ENCODE measurements around the gene MTHFSD.

Gene MTHFSD

GRCh38 chr16:86523166-86523740 is 31.8 kb downstream of the MTHFSD start:
- DNase-seq: no peak

- DNase-seq: no peak
These were observed 32.4 kb downstream of the MTHFSD start for GRCh38 chr16:86522634-86523033.

DNA sequence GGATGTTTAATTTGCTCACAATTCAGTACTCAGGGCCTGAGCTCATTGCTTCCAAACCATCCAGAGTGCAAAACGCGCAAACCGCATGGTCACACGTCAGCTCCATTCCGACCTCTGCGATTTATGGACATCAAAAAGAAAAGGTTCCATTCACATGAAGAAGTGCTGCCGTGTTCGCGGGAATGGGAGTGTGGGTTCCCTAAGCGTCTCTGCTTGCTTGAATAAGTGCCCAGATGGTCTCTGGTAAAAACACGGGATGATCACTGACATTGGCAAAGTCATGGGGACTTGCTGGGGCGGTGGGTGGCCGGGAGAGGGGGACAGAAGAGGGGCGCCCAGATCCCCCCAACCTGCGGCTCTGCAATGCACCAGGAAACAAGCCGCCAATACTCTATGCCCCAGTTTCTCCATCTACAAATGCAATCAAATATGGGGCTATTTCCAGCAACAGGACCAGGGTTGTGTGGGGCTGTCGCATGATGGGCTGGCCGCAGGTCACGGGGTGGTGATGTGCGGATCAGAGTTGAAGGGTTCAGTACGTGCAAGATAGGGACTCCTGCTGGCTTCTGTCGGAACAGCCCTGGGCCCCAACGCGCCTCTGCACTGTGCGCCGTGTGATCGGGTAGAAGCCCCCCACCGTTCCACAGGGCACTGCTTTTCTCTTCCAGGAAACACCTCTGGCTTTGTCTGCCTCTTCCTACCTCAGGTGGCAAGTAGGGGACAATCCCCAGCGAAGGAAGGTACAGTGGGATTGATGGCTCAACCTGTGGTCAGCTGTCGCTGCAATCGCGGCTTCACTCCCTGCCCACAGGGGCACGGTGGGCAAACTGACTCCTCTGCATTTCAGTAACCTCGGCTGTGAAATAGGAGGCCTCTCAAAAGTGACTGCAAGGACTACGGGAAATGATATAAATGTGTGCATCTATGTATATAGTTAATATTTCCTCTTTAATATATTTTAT is 33.5 kb downstream of the MTHFSD start:
- no peak for DNase-seq

GRCh38 chr16:86520317-86521210 is 34.5 kb downstream of the MTHFSD start:
- DNase-seq: peak; percentile 53

DNA sequence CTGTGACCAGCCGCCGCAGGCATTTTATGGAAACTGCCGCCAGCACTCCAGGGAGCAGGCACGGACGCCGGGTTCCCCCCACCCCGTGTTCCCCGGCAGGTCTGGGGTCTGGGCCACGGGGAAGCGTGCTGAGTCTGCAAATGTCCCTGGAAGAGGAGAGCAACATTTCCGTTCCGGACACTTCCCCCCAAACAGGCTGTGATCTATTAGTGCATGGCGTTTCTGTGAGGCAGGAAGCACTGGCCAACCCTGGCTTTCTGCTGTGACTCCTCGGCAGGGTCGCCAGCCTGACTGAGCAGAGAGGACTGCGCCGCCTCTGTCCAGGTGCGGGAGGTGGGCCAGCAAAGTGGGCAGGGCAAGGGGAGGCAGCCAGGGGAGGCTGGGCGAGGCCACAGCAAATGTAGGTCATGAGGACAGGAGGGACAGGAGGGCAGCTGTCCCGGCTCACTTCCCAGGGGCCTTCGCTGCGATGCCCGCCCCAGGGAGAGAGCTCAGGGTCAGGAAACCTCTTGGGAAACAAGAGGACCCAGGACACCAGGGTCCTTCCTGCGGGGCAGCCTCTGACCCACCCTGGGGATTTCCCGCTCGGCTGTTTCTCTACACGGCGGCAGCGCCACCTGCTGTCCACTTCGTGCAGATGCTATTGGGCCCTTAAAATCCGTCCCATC is 35.3 kb downstream of the MTHFSD start:
- peak; percentile 69 for DNase-seq

GRCh38 chr16:86519007-86519648 is 35.9 kb downstream of the MTHFSD start:
- DNase-seq: no peak

DNA sequence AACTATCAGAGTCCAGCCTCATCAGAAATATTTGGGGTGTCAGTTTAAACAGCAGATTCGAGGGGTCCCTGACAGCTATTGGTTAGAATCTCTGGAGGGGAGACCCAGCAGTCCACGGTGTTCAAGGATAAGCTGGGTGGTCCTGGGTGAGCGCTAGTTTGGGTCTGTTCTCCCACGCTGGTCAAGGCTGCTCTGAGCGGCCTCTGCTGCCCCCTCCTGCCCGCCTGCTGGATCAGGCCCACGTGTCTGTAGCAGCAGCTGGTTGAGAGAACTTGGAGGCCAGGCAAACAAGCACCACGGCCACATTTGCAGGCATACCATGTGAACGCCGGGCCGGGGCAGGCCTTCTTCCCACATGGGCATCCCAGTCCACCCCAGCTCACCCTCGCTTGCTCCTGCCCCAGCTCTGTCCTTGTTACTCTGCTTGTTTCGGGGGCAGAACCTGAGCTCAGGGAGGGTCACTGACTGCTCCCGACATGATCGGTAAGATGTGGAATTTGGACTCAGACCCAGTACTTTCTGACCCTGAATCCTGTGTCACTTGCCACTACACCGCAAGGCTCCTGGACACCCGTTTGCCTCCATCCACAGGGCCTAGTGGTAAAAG is 37.3 kb downstream of the MTHFSD start:
- peak; percentile 49 for DNase-seq

DNA sequence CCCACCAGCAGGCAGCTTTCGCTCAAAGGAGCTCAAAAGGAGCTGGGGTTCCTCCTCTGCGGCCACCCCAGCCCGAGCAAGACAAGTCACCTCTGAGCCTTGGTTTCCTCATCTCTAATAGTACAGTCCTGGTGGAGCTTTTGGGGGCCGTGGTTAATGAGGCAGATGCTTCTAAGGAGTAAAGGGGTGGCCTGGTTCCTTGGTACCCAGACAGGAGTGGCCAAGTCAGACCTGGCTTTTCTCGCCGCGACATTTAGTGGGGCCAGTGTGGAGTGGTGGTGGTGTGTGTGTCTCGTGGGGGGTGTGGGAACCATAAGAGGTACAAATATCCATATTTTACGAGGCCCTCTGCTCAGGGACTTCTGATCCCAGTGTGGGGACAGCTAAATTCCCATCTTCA is 38.0 kb downstream of the MTHFSD start:
- no peak for DNase-seq

- DNase-seq: no peak
These were observed 38.4 kb downstream of the MTHFSD start for GRCh38 chr16:86516623-86517003.

DNA sequence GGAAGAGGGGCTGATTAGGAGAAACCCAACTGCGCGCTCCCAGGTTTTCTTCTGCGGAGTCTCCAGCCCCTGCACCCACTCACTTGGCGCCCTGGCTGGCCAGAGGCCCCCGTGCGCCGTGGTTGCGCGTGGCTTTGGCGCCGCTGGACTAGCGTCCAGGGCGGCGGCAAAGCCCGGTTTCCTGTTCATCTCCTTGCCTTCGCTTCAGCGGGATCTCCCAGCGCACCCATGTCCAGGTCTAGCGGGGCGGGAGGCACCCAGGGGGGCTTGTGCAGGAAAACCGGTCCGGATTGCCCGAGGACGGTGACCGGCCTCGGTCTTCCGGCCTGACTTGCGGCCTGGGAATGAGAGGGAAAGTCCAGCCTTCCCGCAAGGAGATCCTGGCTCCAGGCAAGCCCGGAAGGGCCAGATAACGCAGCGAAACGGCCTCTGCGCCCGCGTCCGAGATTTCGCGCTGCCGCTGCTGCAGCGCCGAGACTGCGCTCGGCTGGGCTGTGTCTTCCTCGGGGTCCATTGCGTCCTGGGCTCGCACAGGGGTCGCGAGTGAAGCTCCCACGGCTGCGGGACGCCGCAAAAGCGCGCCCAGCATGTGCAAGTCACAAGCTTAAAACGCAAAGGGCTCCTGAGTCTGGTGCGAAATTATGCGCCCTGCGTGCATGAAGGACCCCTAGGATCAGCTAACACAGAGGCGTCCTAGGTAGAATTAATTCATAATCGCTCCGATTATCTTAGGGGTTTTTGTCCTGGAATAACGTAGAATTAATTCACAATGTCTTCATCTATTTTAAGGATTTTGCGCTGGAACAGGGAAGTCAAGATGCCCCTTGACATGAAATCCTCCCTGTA is 39.0 kb downstream of the MTHFSD start:
- no peak for DNase-seq

GRCh38 chr16:86515413-86515776 is 39.6 kb downstream of the MTHFSD start:
- DNase-seq: no peak

DNA sequence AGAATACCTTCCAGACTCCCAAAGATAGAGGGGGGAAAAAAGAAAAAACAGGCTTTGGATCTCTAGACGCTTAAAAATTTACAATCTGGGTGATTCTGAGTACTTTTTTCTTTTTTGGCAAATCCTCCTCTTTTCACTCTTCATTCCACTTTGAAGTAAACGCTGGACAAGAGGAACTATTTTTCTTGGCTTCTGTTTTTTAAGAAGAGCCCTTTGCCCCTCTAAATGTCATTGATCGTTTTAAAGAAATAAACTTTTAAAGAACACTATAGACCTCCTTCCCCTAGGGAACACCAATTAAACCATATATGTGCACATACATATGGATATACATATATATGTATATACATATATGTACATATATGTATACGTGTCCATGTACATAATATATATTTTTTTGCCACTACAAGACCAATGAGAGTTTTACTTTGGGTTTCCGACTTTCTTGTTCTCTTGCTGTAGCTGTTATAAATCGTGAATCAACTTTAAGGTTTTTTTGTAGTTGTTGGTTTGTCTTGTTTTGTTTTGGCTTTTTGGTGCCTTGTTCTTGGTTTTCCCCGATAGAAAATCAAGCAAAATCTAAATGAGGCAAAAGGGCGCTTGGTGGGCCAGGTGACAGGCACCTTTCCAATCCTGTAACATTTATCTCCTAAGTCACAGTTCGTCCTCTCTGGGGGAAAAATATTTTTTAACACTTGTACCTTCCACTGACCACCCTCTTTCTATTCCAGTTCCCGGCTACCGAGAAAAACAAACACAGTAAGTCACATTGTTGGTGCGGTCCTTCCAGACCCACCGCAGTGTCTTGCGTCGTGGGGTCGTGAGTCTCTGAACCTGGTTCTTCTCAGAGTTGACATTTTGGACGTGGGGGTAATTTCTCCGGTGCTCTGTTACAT is 40.3 kb downstream of the MTHFSD start:
- no peak for DNase-seq

- no peak for DNase-seq
These were observed 41.4 kb downstream of the MTHFSD start for GRCh38 chr16:86513471-86514277.

DNA sequence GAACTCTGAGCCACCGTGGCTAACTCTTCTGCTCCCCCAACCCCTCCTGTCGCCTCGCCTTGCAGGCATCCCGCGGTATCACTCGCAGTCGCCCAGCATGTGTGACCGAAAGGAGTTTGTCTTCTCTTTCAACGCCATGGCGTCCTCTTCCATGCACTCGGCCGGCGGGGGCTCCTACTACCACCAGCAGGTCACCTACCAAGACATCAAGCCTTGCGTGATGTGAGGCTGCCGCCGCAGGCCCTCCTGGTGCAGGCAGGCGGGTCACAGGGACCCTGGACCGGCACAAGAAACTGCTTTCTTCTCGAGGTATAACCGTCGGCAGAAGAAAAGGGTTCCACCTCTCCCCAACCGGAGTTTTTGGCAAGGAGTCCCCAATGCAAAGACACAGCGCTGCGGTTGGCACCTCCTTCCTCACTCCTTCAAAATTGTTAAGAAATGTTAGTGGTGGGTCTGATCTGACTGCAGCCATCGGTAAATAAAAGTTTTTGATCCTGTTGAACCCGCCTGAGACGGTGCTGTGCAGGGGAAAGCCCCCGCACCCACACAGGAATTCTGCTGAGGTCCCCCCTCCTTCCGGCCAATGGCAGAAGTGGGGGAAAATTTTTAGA is 42.1 kb downstream of the MTHFSD start:
- no peak for DNase-seq

GRCh38 chr16:86512301-86512859 is 42.7 kb downstream of the MTHFSD start:
- no peak for DNase-seq

GRCh38 chr16:86511317-86512161 is 43.5 kb downstream of the MTHFSD start:
- no peak for DNase-seq

Measured in OCI-M1 (cell line).